HG03025 (cell line): ENCODE results near the gene AMD1.
"Not testable (repeated sequence)": the region's sequence is repeated elsewhere in the genome, so short reads cannot be mapped to it uniquely, and the experiment has no call there.

Experiments
- ATAC-seq: cut with Tn5 transposase; IDR thresholded peaks from one replicate; pipeline ENCODE4 v1.9.1; 2021; ENCODE audit warnings: mild to moderate bottlenecking, moderate library complexity; ENCODE audit not compliant: unreplicated experiment, low FRiP score

The AMD1 gene

GRCh38 chr6:110873981-110874879, at the start of gene AMD1:
AMD1 (plus strand) TSS chr6:110874785; CDS start chr6:110875106, 321 bp downstream.
- peak; percentile 74 for ATAC-seq

DNA sequence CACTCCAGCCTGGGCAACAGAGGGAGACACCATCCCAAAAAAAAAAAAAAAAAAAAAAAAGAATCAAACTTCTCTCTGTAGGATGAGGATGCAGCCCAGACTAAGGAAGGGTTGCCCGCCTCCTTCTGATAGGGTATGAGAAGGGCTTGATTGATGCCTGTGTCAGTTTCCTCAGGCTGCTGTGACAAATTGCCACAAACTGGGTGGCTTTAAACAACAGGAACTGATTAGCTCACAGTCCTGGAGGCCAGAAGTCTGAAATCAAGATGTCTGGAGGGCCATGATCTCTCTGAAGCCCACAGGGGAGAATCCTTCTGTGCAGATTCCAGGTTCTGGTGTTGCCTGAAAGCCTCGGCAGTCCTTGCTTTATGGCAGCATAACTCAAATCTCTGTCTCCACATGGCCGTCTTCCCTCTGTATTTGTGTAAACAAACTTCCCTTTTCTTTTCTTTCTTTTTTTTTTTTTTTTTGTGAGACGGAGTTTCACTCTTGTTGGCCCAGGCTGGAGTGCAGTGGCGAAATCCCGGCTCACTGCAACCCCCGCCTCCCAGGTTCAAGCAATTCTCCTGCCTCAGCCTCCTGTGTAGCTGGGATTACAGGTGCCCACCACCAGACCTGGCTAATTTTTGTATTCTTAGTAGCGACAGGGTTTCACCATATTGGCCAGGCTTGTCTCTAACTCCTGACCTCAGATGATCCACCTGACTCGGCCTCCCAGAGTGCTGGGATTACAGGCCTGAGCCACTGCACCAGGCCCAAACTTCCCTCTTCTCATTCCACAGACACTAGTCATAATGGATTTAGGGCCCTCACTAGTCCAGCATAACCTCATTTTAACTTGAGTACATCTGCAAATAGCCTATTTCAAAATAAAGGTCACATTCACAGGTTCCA, 48.1 kb upstream of the AMD1 start:
- no peak for ATAC-seq

DNA sequence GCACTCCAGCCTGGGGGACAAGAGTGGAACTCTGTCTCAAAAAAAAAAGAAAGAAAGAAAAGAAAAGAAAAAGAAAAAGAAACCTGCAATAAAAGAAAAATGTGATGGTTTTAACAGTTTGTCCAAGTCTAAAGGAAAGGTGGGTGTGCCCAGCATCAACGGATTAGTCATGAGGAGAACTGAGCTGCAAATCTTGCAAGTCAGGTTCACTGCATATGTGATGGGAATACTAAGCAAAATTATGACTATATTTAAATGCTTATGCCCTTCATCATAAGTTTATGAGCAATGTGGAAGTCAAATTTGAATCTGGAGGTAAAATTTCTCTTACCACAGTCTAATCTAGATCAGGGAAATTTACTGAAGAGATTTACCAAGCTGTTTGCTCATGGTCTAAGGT, 46.2 kb upstream of the AMD1 start:
- no peak for ATAC-seq

- ATAC-seq, result no peak
Observed at GRCh38 chr6:110831405-110831804, 43.2 kb upstream of the AMD1 start.

GRCh38 chr6:110833831-110834230, 40.8 kb upstream of the AMD1 start:
- ATAC-seq, result no peak

DNA sequence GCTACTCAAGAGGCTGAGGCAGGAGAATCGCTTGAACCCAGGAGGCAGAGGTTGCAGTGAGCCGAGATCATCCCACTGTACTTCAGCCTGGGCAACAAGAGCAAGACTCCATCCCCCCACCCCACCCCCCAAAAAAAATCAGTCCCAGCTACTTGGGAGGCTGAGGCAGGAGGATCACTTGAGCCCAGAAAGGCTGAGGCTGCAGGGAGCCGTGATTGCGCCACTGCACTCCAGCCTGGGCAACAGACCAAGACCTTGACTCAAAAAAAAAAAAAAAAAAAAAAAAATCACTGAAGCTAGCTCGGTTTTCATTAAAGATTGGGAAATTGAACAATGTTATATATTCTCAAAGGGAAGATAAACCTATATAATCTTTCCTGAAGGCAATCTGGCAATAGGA, 38.8 kb upstream of the AMD1 start:
- ATAC-seq, result not testable (repeated sequence)

DNA sequence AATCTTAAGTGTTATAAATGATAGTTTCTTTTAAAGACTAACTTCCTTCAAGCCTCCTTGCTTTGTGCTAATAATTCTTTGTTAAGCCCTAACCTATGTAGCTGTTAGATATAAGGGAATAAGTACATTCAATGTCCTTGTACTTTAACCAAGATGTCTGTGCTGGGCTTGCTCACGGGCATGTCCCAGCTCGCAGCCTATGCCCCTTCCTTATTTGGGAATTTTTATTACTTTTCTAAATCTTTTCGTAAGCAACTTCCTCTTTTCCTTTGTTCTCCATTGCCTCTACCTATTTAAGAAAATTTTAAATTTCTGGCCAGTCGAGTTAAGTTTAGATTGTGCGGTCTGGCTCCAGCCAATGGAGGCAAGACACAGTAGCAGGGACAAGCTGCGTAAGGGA, 33.3 kb upstream of the AMD1 start:
- no peak for ATAC-seq

DNA sequence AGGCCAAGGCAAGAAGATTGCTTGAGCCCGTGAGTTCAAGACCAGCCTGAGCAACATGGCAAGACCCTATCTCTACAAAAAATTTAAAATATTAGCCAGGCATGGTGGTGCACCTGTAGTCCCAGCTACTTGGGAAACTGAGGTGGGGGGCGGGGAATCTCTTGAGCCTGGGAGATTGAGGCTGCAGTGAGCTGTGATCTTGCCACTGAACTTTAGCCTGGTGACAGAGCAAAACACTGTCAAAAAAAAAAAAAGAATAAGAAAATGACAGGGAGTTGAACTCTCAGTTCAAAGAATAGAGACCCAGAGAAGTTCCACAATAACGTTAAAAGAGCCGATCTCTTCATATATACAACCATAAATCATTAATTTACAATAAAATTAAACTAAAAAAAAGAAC, 24.8 kb upstream of the AMD1 start:
- no peak for ATAC-seq

GRCh38 chr6:110852773-110853172, 21.8 kb upstream of the AMD1 start:
- ATAC-seq, result no peak

DNA sequence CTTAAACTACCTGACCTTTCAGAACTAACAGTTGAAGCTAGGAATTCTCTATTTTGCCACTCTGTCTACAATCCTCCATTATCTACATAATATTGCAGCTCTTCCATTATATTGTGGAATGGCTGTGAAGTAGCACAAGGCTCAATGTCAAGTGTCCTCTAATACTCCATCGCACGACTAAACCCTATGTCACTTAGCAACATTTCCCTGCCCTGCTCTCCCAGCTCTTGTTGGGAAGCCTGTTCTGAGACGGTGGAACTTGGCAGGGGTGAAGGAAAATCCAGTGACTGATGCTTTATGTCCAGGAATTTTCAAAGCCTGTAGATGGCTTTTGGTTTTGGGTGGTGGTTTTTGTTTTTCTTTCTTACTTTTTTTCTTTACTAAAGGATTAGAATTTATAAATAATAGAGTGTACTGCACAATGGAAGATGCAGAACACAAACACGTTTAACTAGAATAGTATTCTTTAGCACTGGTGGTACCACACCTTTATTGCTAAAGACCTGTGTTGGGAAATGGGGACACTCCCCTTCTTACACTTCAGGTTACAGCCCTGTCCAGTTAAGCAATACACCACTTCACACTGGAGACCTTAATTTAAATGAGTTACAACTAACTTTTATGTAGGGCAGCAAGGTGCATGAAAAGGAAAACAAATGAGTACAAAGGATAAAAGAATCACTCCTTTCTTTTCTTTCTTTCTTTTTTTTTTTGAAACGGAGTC, 20.7 kb upstream of the AMD1 start:
- ATAC-seq, result no peak

DNA sequence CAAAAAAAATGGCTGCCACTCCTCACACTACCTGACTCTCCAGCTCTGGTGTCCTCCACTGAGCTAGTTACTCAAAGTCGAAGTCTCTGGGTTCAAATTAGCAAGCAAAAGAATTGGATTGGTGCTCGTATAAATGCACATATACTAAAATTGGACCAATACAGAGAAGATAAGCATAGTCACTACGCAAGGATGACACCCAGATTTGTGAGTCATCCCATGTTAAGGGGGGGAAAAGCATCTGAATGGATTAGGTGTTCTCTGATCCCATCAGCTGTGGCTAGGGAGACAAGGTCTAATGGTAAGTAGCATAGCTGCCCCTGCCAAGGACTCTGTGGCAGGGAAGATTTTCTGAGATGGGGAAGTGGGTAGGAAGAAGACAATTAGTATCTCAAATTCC, 18.3 kb upstream of the AMD1 start:
- ATAC-seq, result no peak

DNA sequence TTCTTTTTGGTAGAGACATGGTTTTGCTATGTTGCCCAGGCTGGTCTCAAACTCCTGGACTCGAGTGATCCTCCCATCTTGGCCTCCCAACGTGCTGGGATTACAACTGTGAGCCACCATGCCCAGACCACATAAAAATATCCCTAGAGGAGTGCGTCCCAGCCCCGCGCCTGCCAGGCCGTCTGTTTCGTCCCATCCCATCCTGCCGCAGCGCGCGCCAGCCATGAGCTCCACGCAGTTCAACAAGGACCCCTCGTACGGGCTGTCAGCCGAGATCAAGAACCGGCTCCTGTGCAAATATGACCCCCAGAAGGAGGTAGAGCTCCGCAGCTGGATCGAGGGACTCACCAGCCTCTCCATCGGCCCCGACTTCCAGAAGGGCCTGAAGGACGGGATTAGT, 16.6 kb upstream of the AMD1 start:
- ATAC-seq, result no peak

GRCh38 chr6:110858562-110859214, 15.9 kb upstream of the AMD1 start:
- no peak for ATAC-seq

GRCh38 chr6:110859335-110859792, 15.2 kb upstream of the AMD1 start:
- no peak for ATAC-seq

- ATAC-seq, result no peak
Observed at GRCh38 chr6:110864824-110865223, 9.8 kb upstream of the AMD1 start.

DNA sequence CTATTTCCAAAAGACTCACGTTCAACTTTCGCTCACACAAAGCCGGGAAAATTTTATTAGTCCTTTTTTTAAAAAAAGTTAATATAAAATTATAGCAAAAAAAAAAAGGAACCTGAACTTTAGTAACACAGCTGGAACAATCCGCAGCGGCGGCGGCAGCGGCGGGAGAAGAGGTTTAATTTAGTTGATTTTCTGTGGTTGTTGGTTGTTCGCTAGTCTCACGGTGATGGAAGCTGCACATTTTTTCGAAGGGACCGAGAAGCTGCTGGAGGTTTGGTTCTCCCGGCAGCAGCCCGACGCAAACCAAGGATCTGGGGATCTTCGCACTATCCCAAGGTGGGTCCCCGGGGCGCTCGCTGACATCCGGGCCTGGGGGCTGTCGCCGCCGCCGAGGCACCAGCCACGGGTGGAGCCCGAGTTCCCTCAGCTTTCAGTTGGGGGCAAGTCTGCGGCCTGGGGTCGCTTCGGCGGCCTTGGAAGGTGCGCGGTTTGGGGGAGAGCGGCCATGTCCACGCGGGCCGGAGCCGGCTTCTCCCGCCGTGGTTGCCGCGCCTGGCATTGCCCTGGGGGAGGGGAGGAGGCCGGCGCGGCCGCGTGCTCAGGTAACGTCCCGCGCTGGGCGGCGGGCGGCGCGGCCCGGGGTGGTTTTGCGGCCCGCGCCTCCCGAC, 429 bp downstream of the AMD1 start:
- peak; percentile 8 for ATAC-seq

- ATAC-seq, result peak; percentile 7
Observed at GRCh38 chr6:110875548-110876169, 1.1 kb downstream of the AMD1 start.

GRCh38 chr6:110876170-110876773, 1.7 kb downstream of the AMD1 start:
- ATAC-seq, result peak; percentile 26
